WERI-Rb-1 (cell line): ENCODE measurements around the gene TPSB2.

Experiments
- DNase-seq: peaks from one replicate; pipeline ENCODE4 v3.0.0-alpha.2; 2020
- H3K27ac ChIP-seq: fragments of 250-450 bp; sonication (Bioruptor Pico); 2 replicates; pipeline ENCODE4 v1.5.1; 2020; ENCODE audit warnings: mild to moderate bottlenecking, moderate library complexity
- H3K27me3 ChIP-seq: fragments of 250-450 bp; sonication (Bioruptor Pico); 2 replicates; pipeline ENCODE4 v1.5.1; 2021; ENCODE audit warnings: mild to moderate bottlenecking, low read depth, moderate library complexity; ENCODE audit not compliant: insufficient read depth, severe bottlenecking
- H3K36me3 ChIP-seq: fragments of 250-450 bp; sonication (Bioruptor Pico); 2 replicates; pipeline ENCODE4 v1.5.1; 2020; ENCODE audit warnings: mild to moderate bottlenecking, moderate library complexity
- H3K4me3 ChIP-seq: 2 replicates; pipeline ENCODE4 v1.5.1; 2011; ENCODE audit warnings: low read depth, mild to moderate bottlenecking, control low read depth, low read length
- H3K9me3 ChIP-seq: fragments of 250-450 bp; sonication (Bioruptor Pico); 2 replicates; pipeline ENCODE4 v1.5.1; 2021; ENCODE audit warnings: mild to moderate bottlenecking, moderate library complexity; ENCODE audit not compliant: severe bottlenecking
- TF ChIP-seq, protein P1 (sequence below): IDR thresholded peaks from 2 replicates; pipeline ENCODE4 v1.5.1; 2011; ENCODE audit warnings: low read depth, mild to moderate bottlenecking, control low read depth, inconsistent platforms, low read length

The TPSB2 gene

DNA sequence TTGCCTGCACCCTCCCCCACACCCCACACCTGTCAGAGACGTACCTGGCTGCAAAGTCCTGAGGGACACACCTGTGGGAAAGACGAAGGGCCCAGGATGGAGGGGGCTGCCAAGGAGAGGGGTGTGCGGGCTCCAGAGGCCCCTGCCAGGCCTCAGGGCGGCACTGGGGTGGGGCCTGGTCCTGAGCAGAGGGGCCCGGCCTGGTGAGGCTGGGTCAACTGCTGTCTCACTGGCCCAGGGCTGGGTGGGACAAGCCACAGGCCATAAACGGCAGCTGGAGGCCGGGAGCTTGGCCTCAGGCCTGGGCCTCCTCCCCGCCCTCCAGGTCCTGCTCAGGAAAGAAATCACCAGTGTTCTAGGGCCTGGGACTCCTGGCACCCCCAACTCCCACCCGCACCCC lies 5.4 kb downstream of the TPSB2 start:
- no peaks in the 10 kb centered on the region for H3K27me3 ChIP-seq
- H3K4me3 ChIP-seq = no peak overlapping the region
- no peak for DNase-seq
- peaks cover 33% of the 10 kb centered on the region for H3K36me3 ChIP-seq
- TF ChIP-seq, protein P1, sequence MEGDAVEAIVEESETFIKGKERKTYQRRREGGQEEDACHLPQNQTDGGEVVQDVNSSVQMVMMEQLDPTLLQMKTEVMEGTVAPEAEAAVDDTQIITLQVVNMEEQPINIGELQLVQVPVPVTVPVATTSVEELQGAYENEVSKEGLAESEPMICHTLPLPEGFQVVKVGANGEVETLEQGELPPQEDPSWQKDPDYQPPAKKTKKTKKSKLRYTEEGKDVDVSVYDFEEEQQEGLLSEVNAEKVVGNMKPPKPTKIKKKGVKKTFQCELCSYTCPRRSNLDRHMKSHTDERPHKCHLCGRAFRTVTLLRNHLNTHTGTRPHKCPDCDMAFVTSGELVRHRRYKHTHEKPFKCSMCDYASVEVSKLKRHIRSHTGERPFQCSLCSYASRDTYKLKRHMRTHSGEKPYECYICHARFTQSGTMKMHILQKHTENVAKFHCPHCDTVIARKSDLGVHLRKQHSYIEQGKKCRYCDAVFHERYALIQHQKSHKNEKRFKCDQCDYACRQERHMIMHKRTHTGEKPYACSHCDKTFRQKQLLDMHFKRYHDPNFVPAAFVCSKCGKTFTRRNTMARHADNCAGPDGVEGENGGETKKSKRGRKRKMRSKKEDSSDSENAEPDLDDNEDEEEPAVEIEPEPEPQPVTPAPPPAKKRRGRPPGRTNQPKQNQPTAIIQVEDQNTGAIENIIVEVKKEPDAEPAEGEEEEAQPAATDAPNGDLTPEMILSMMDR = no peak
- H3K27ac ChIP-seq = no peak overlapping the region
- H3K9me3 ChIP-seq = no peaks in the 10 kb centered on the region

GRCh38 chr16:1223355-1224214 lies 6.4 kb downstream of the TPSB2 start:
- H3K27ac ChIP-seq = no peak overlapping the region
- TF ChIP-seq, protein P1 = no peak
- no peak overlapping the region for H3K4me3 ChIP-seq
- peaks cover 41% of the 10 kb centered on the region for H3K36me3 ChIP-seq
- DNase-seq = no peak
- H3K9me3 ChIP-seq = no peaks in the 10 kb centered on the region
- H3K27me3 ChIP-seq = no peaks in the 10 kb centered on the region

- no peaks in the 10 kb centered on the region for H3K9me3 ChIP-seq
- no peaks in the 10 kb centered on the region for H3K27me3 ChIP-seq
- TF ChIP-seq, protein P1 = no peak
- no peak for DNase-seq
- H3K27ac ChIP-seq = no peak overlapping the region
- H3K4me3 ChIP-seq = no peak overlapping the region
- H3K36me3 ChIP-seq = peaks cover 48% of the 10 kb centered on the region
These were observed 7.2 kb downstream of the TPSB2 start for GRCh38 chr16:1222553-1223354.

DNA sequence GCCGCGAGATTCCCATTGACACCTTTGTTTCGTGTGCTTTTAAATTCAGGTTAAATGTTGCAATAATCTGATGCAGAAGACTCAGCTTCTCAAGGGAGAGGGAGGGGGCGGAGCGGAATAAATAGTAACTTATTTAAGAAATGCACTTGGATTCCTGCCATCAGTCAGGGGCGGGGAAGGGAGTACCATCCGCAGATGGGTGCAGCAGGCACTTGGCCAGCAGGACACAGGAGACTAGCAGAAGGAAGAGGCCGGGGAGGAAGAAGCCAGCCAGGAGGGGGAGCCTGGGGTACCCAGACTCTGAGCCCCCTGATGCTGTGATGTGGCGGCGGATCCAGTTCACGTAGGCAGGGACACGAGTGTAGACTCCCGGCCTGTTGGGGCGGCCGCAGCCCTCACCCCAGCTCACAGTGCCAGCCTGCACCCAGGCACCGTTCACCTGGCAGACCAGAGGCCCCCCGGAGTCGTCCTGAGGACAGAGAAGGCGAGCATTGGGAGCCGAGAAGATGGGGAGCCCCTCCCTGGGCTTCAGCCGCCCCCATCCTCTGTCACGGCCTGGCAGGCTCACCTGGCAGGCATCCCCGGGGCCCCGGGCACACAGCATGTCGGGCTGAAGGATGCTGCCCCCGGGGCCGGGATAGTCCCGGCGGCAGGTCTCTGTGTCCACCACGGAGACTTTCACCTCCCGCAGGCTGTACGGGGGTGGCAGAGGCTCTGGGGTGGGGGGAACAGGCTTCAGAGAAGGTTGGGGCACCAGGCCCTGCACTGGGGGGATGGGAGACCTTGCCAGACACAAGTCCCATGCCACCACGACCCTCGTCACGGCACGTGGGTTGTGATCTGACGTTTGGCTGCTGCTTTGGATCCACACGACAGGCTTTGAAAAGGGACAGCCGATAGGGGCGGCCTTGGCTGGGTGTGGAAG lies 8.1 kb downstream of the TPSB2 start:
- no peak overlapping the region for H3K4me3 ChIP-seq
- TF ChIP-seq, protein P1 = no peak
- H3K36me3 ChIP-seq = peaks cover 57% of the 10 kb centered on the region
- H3K27me3 ChIP-seq = no peaks in the 10 kb centered on the region
- DNase-seq = no peak
- H3K9me3 ChIP-seq = no peaks in the 10 kb centered on the region
- no peak overlapping the region for H3K27ac ChIP-seq

DNA sequence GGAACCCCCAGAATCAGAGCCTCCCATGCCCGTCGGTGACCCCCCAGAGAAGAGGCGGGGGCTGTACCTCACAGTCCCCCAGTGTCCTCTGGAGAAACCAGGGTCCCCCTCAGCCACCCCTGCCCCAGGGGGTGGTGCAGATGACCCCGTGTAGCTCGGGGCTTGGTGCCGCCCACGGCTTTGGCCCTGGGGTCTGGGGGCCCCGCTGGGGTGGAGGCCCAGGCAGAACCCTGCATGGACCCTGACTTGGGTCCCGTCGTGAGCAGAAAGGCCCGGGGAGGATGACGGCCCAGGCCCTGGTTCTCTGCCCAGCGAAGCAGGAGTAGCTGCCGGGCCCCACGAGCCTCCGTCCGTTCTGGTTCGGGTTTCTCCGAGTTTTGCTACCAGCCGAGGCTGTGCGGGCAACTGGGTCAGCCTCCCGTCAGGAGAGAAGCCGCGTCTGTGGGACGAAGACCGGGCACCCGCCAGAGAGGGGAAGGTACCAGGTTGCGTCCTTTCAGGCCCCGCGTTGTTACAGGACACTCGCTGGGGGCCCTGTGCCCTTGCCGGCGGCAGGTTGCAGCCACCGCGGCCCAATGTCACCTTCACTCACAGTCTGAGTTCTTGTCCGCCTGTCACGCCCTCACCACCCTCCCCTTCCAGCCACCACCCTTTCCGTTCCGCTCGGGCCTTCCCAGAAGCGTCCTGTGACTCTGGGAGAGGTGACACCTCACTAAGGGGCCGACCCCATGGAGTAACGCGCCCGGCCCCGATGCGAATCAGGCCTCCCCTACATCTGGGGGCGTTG lies 8.9 kb downstream of the TPSB2 start:
- Histone ChIP-seq H3K27me3 (no peaks in the 10 kb centered on the region), H3K36me3 (peaks cover 66% of the 10 kb centered on the region), H3K9me3 (no peaks in the 10 kb centered on the region), H3K4me3 (no peak overlapping the region), H3K27ac (no peak overlapping the region)
- no peak for DNase-seq
- TF ChIP-seq, protein P1 = no peak
